HK-2 (cell line): ENCODE measurements around the gene PARP16.
"Not testable (repeated sequence)": the region's sequence is repeated elsewhere in the genome, so short reads cannot be mapped to it uniquely, and the experiment has no call there.

Experiments used
- DNase-seq: peaks from one replicate; pipeline ENCODE4 v3.0.0-alpha.2; 2018; ENCODE audit not compliant: unreplicated experiment

The PARP16 gene

GRCh38 chr15:65233696-65234095, 53.0 kb downstream of the PARP16 start:
- no peak for DNase-seq

GRCh38 chr15:65232520-65232919, 54.2 kb downstream of the PARP16 start:
- no peak for DNase-seq

- DNase-seq: no peak
Observed at GRCh38 chr15:65231306-65231705, 55.4 kb downstream of the PARP16 start.

GRCh38 chr15:65226901-65227300, 59.8 kb downstream of the PARP16 start:
- DNase-seq: not testable (repeated sequence)

GRCh38 chr15:65226221-65226620, 60.5 kb downstream of the PARP16 start:
- DNase-seq: no peak

GRCh38 chr15:65223996-65224395, 62.7 kb downstream of the PARP16 start:
- DNase-seq: no peak

GRCh38 chr15:65222891-65223290, 63.8 kb downstream of the PARP16 start:
- DNase-seq: no peak

- no peak for DNase-seq
Observed at GRCh38 chr15:65221697-65222096, 65.0 kb downstream of the PARP16 start.

GRCh38 chr15:65219137-65219536, 67.5 kb downstream of the PARP16 start:
- DNase-seq: no peak

- no peak for DNase-seq
Observed at GRCh38 chr15:65217526-65218482, 68.9 kb downstream of the PARP16 start.

GRCh38 chr15:65215496-65215895, 71.2 kb downstream of the PARP16 start:
- DNase-seq: no peak

- no peak for DNase-seq
Observed at GRCh38 chr15:65214010-65214409, 72.7 kb downstream of the PARP16 start.

GRCh38 chr15:65213241-65213640, 73.4 kb downstream of the PARP16 start:
- no peak for DNase-seq

- DNase-seq: no peak
Observed at GRCh38 chr15:65212097-65212496, 74.6 kb downstream of the PARP16 start.

- no peak for DNase-seq
Observed at GRCh38 chr15:65211482-65211982, 75.2 kb downstream of the PARP16 start.

GRCh38 chr15:65210770-65211481, 75.8 kb downstream of the PARP16 start, which contains the start of gene CILP:
TSS of gene CILP (minus strand) at chr15:65211473. CDS start at chr15:65209755, 1,718 bp downstream.
- DNase-seq: no peak

- no peak for DNase-seq
Observed at GRCh38 chr15:65209701-65210643, 76.7 kb downstream of the PARP16 start.

- DNase-seq: no peak
Observed at GRCh38 chr15:65208647-65209046, 78.0 kb downstream of the PARP16 start.
